ENCODE data around the gene ECHDC1. TPM values are rescaled to one million over a fixed set of nuclear protein-coding genes. Genes with fewer than 3 reads are reported as not detected.
"Not testable (repeated sequence)": the region's sequence is repeated elsewhere in the genome, so short reads cannot be mapped to it uniquely, and the experiment has no call there.

Gene ECHDC1, protein sequence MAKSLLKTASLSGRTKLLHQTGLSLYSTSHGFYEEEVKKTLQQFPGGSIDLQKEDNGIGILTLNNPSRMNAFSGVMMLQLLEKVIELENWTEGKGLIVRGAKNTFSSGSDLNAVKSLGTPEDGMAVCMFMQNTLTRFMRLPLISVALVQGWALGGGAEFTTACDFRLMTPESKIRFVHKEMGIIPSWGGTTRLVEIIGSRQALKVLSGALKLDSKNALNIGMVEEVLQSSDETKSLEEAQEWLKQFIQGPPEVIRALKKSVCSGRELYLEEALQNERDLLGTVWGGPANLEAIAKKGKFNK
- total RNA-seq (10 to 100 TPM; 35.5 to 39.3 TPM), polyA plus RNA-seq (10 to 100 TPM; 58.7 to 68.0 TPM)

DNA sequence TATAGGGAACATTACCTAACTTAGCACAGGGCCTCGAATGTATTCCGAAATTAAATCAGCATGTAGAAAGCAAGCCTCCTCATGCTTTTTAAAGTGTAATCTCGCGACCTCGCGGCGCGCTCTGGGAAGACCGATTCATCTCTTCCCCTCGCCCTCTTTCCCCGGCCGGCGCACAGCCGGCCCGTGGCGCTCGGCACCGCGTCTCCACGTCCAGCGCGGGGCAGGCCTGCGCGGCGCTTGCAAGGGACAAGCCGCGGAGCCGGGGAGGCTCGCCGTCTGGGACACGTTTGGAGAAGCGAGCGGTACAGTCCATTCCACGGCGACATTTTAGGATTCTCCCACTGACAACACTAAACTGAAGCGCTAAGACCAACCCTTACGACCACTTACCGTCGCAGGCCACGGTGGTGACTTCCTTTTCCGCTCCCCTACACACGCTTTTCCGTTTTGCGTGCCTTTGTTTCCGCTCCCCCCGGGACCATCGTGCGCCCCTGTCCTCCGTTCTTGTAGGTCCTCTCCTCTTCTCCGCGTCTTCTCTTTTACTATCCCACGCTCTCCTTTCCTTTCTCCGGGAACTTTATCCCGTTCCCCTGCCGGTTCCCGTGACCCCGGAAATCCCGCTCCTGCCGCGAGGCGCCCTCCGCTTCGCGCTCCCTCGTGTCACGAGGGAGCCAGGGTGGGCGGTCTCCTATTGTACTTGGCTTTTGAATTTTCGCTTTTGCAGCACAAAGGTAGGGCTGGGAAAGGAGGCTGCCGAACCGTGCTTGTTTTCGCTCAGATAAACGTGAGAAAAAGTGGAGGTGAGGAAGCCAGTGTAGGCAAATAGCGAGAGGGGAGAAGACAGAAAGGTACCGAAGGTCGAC is at the start of gene ECHDC1:
TSS of gene ECHDC1 (minus strand) at position 664 of the 863 bp plus-strand sequence. CDS start 12,581 bp downstream, outside the sequence.
- CTCF ChIA-PET (ENCODE audit: partially characterized antibody) = interaction anchor here (1.0 to 1.6 kb wide), 6 partner anchors 10 to 77 kb away, joined by 3 to 7 read pairs (median 4); partner anchors contain the start of gene RNF146
- intact Hi-C loops (cut with micrococcal nuclease) = loop anchor here (2.0 to 5.0 kb wide), 4 partner anchors 40 to 174 kb away; partner anchors contain the start of gene RNF146
- H3K27me3 Mint-ChIP-seq = no peaks in the 10 kb centered on the region
- DNase-seq = peak; percentile 65 to 71 (median 69)
- H3K27ac Mint-ChIP-seq = no peak within 1 kb of the TSS
- Histone ChIP-seq H3K27me3 (ENCODE audit: insufficient read depth, low read length) (no peaks in the 10 kb centered on the region), H3K9me3 (ENCODE audit: control insufficient read depth in 1 of 2, low read length in 2 of 2) (no peaks in the 10 kb centered on the region), H3K36me3 (ENCODE audit: insufficient read depth, low read length) (no peaks in the 10 kb centered on the region), H3K27ac (ENCODE audit: low read depth, low read length) (peak within 1 kb of the TSS; percentile 65), H3K4me3 (ENCODE audit: low read length in 2 of 2) (peak within 1 kb of the TSS; percentile 70 to 97), H3K4me1 (ENCODE audit: insufficient read depth, low read length) (peaks cover 52% of the 10 kb centered on the region)
- peaks cover 0 to 4% (median 0%) of the 10 kb centered on the region in 8 donors for H3K9me3 Mint-ChIP-seq
- H3K4me1 Mint-ChIP-seq = peaks cover 4 to 18% (median 12%) of the 10 kb centered on the region in 4 donors
- H3K4me3 Mint-ChIP-seq = no peak within 1 kb of the TSS
- H3K36me3 Mint-ChIP-seq = peaks cover 2 to 4% of the 10 kb centered on the region in 2 donors
- POLR2A ChIA-PET (ENCODE audit: partially characterized antibody) = interaction anchor here (1.0 to 1.7 kb wide), 6 partner anchors 10 to 173 kb away, joined by 4 to 10 read pairs (median 6); partner anchors contain the start of gene RNF146

DNA sequence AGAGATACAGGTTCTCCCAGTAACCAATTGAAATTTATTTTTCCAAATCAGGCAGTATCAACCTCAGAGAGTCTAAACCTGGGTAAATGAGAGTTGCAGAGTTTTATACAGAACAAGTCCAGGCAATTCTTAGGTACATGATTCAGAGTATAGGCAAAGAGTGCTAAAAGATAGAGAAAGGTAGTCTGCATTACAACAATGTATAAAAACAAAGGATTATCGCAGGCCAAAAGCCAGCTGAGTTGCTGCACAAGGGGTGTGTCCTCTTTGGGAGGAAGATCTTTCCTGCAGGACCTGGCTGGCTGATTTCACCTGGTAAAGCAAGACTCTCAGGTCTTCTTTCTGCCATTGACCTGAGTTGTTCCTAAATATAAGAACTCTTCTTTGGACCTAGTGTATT is 48.9 kb upstream of the ECHDC1 start:
- intact Hi-C loops (cut with micrococcal nuclease) = no loop called here
- POLR2A ChIA-PET (ENCODE audit: partially characterized antibody) = no interaction called here
- H3K36me3 Mint-ChIP-seq = no peaks in the 10 kb centered on the region
- Histone ChIP-seq H3K36me3 (ENCODE audit: insufficient read depth, low read length) (no peaks in the 10 kb centered on the region), H3K27ac (ENCODE audit: low read depth, low read length) (no peak overlapping the region), H3K9me3 (ENCODE audit: control insufficient read depth in 1 of 2, low read length in 2 of 2) (no peaks in the 10 kb centered on the region), H3K4me1 (ENCODE audit: insufficient read depth, low read length) (no peaks in the 10 kb centered on the region), H3K4me3 (ENCODE audit: low read length in 2 of 2) (no peak overlapping the region), H3K27me3 (ENCODE audit: insufficient read depth, low read length) (no peaks in the 10 kb centered on the region)
- H3K27ac Mint-ChIP-seq = no peak overlapping the region
- H3K4me1 Mint-ChIP-seq = no peaks in the 10 kb centered on the region
- H3K27me3 Mint-ChIP-seq = peaks cover 1 to 4% of the 10 kb centered on the region in 2 donors
- CTCF ChIA-PET (ENCODE audit: partially characterized antibody) = no interaction called here
- H3K4me3 Mint-ChIP-seq = no peak overlapping the region
- no peaks in the 10 kb centered on the region for H3K9me3 Mint-ChIP-seq
- no peak for DNase-seq

DNA sequence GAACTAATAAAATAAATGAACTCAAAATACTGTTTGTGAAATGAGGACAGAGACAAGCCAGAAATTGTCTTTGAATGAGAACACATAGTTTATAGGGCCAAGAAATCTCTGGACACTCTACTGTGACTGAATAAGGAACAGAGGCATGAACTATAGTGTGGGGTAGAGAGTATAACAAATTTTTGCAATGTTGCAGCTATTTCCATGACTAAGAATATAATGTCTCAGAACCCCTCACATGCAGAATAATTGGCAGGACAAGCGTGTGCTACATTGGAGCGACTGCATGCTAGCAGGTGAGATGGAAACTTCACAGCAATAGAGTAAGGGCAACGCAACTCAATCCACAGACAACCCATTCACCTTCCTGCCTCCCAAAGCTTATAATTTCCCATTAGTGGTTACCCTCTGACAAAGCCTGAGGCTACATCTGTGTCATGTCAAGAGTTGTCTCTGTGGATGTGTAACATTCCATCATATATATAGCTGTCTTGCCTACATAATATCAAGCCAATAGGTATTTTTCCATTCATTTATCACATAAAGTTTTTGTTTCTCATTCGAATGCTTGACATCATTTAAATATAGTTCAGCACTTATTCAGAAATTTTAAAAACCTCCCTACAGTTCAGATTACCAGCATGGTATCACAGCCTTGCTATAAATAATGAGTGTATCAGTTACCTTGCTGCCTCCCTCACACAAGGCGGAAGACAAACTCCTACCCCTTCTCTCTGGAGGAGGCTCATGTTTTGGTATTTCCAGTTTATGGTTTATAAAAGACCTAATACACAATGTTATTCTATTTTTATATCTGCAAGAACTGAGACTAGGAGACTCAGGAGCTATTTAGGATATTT is 47.9 kb upstream of the ECHDC1 start:
- H3K36me3 ChIP-seq (ENCODE audit: insufficient read depth, low read length) = no peaks in the 10 kb centered on the region
- peaks cover 1 to 4% of the 10 kb centered on the region in 2 donors for H3K27me3 Mint-ChIP-seq
- no peaks in the 10 kb centered on the region for H3K9me3 Mint-ChIP-seq
- H3K4me3 ChIP-seq (ENCODE audit: low read length in 2 of 2) = no peak overlapping the region
- no peaks in the 10 kb centered on the region for H3K4me1 ChIP-seq (ENCODE audit: insufficient read depth, low read length)
- H3K4me1 Mint-ChIP-seq = no peaks in the 10 kb centered on the region
- no peak overlapping the region for H3K4me3 Mint-ChIP-seq
- no peak overlapping the region for H3K27ac ChIP-seq (ENCODE audit: low read depth, low read length)
- DNase-seq = no peak
- intact Hi-C loops (cut with micrococcal nuclease) = no loop called here
- no peaks in the 10 kb centered on the region for H3K36me3 Mint-ChIP-seq
- H3K27ac Mint-ChIP-seq = no peak overlapping the region
- H3K9me3 ChIP-seq (ENCODE audit: control insufficient read depth in 1 of 2, low read length in 2 of 2) = no peaks in the 10 kb centered on the region
- H3K27me3 ChIP-seq (ENCODE audit: insufficient read depth, low read length) = no peaks in the 10 kb centered on the region
- ChIA-PET CTCF (ENCODE audit: partially characterized antibody) (no interaction called here), POLR2A (ENCODE audit: partially characterized antibody) (no interaction called here)

DNA sequence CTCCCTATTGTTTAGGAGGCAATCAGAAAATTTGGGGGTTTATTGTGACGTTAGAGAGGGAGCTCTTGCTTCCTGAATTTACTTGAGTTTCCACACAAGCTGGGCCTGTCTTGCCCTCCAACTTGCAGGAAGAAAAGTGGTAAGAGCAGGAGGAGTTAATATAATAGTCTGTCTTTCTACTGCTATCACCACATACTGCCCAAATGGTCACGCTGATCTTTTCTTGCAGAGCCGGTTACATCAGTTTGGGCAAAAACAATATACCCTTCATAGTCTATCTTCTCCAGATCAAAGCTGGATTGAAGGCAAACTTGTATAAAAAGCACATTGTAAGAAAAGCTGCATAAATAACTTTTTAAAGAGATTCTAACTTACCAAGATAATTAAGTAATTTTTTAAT is 46.3 kb upstream of the ECHDC1 start:
- no peaks in the 10 kb centered on the region for H3K4me1 Mint-ChIP-seq
- no peak overlapping the region for H3K27ac Mint-ChIP-seq
- H3K36me3 Mint-ChIP-seq = no peaks in the 10 kb centered on the region
- POLR2A ChIA-PET (ENCODE audit: partially characterized antibody) = no interaction called here
- intact Hi-C loops (cut with micrococcal nuclease) = no loop called here
- no peaks in the 10 kb centered on the region for H3K36me3 ChIP-seq (ENCODE audit: insufficient read depth, low read length)
- no peak overlapping the region for H3K4me3 ChIP-seq (ENCODE audit: low read length in 2 of 2)
- H3K9me3 Mint-ChIP-seq = no peaks in the 10 kb centered on the region
- no peak overlapping the region for H3K4me3 Mint-ChIP-seq
- no peak for DNase-seq
- no peaks in the 10 kb centered on the region for H3K9me3 ChIP-seq (ENCODE audit: control insufficient read depth in 1 of 2, low read length in 2 of 2)
- no peaks in the 10 kb centered on the region for H3K4me1 ChIP-seq (ENCODE audit: insufficient read depth, low read length)
- no peaks in the 10 kb centered on the region for H3K27me3 ChIP-seq (ENCODE audit: insufficient read depth, low read length)
- H3K27ac ChIP-seq (ENCODE audit: low read depth, low read length) = no peak overlapping the region
- CTCF ChIA-PET (ENCODE audit: partially characterized antibody) = no interaction called here
- H3K27me3 Mint-ChIP-seq = peaks cover 0 to 3% of the 10 kb centered on the region in 2 donors

DNA sequence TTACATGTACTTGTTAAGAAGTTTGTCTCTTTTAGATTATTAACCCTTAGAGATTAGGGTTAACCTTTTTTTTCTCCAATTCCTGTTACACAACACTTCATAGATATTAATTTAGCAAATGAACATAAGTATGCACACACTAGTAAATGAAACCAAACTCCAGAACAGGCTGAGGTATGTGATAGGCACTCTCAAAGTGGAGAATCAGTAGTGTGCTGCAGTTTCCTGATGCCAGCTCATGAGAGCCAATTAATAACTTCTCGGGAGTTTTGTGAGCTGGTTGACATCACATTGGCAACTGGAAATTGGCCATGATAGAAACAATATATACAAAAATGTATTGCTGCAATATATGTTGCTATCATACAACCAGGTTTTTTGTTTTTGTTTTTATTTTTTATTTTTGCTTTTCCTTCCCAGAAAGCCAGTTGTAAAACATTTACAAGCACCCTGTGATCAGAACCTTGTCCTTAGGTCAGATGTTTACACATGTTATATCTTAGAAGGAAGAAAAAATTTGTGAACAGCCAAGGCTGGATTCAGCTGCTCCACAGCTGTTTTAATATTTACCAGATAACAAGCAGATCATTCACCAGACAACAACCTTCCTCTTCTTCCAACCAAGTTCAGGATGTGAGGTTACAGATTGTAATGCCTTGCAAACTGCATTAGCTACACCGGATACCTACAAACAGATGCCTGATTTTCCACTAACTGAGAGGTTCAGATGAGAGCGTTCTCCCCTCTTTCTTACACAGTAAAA is 42.4 kb upstream of the ECHDC1 start:
- H3K36me3 Mint-ChIP-seq = no peaks in the 10 kb centered on the region
- H3K4me3 ChIP-seq (ENCODE audit: low read length in 2 of 2) = no peak overlapping the region
- H3K27me3 ChIP-seq (ENCODE audit: insufficient read depth, low read length) = no peaks in the 10 kb centered on the region
- H3K27ac ChIP-seq (ENCODE audit: low read depth, low read length) = no peak overlapping the region
- H3K9me3 Mint-ChIP-seq = peaks cover 0 to under 1% (median 0%) of the 10 kb centered on the region in 8 donors
- intact Hi-C loops (cut with micrococcal nuclease) = no loop called here
- no peak for DNase-seq
- no peaks in the 10 kb centered on the region for H3K4me1 Mint-ChIP-seq
- no peaks in the 10 kb centered on the region for H3K9me3 ChIP-seq (ENCODE audit: control insufficient read depth in 1 of 2, low read length in 2 of 2)
- H3K4me1 ChIP-seq (ENCODE audit: insufficient read depth, low read length) = no peaks in the 10 kb centered on the region
- H3K4me3 Mint-ChIP-seq = no peak overlapping the region
- H3K36me3 ChIP-seq (ENCODE audit: insufficient read depth, low read length) = no peaks in the 10 kb centered on the region
- no peak overlapping the region for H3K27ac Mint-ChIP-seq
- H3K27me3 Mint-ChIP-seq = peaks cover 0 to 3% of the 10 kb centered on the region in 2 donors
- ChIA-PET POLR2A (ENCODE audit: partially characterized antibody) (no interaction called here), CTCF (ENCODE audit: partially characterized antibody) (no interaction called here)

DNA sequence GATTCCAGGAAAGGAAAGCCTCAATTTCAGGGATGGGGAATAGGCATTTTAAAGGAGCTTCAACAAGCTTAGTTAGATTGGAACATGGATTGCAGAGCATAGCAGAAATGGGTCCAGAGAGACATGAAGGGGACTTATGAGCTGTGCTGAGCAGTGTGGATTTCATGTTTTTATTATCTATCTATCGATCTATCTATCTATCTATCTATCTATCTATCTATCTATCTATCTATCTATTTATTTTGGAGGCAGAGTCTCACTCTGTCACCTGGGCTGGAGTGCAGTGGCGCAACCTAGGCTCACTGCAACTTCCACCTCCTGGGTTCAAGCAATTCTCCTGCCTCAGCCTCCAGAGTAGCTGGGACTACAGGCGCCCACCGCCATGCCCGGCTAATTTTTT is 41.4 kb upstream of the ECHDC1 start:
- not testable (repeated sequence) for DNase-seq

More for the DNA sequence above, 41.4 kb upstream of the ECHDC1 start:
- intact Hi-C loops (cut with micrococcal nuclease); H3K27me3 Mint-ChIP-seq; H3K4me1 Mint-ChIP-seq; H3K4me3 ChIP-seq (ENCODE audit: low read length in 2 of 2); POLR2A ChIA-PET (ENCODE audit: partially characterized antibody); H3K27me3 ChIP-seq (ENCODE audit: insufficient read depth, low read length); H3K9me3 Mint-ChIP-seq; H3K4me3 Mint-ChIP-seq; H3K27ac Mint-ChIP-seq; H3K36me3 ChIP-seq (ENCODE audit: insufficient read depth, low read length); CTCF ChIA-PET (ENCODE audit: partially characterized antibody); H3K27ac ChIP-seq (ENCODE audit: low read depth, low read length); H3K4me1 ChIP-seq (ENCODE audit: insufficient read depth, low read length); H3K9me3 ChIP-seq (ENCODE audit: control insufficient read depth in 1 of 2, low read length in 2 of 2); H3K36me3 Mint-ChIP-seq: not testable (repeated sequence)

Data from CD4-positive, alpha-beta memory T cell (primary cell).